ENCODE results near the gene KCNJ9.
A peak's percentile ranks its signal among the peaks of the same experiment; 100 is the strongest.
"Not testable (repeated sequence)": the region's sequence is repeated elsewhere in the genome, so short reads cannot be mapped to it uniquely, and the experiment has no call there.

KCNJ9 gene

GRCh38 chr1:160101717-160102522, 20.6 kb downstream of the KCNJ9 start:
- Histone ChIP-seq H3K9ac (ENCODE audit: low read length) (peak overlapping the region; percentile 3), H3K4me1 (ENCODE audit: control insufficient read depth, insufficient read depth, low read length) (peaks cover 35% of the 10 kb centered on the region), H3K4me3 (ENCODE audit: low read length) (no peak overlapping the region), H3K36me3 (ENCODE audit: control insufficient read depth, insufficient read depth, low read length) (no peaks in the 10 kb centered on the region), H3K27me3 (ENCODE audit: control insufficient read depth, insufficient read depth, low read length) (no peaks in the 10 kb centered on the region), H3K9me3 (ENCODE audit: control insufficient read depth, low read length) (no peaks in the 10 kb centered on the region)

GRCh38 chr1:160103658-160104408, 22.5 kb downstream of the KCNJ9 start:
- Histone ChIP-seq H3K27me3 (ENCODE audit: control insufficient read depth, insufficient read depth, low read length) (no peaks in the 10 kb centered on the region), H3K4me3 (ENCODE audit: low read length) (no peak overlapping the region), H3K36me3 (ENCODE audit: control insufficient read depth, insufficient read depth, low read length) (no peaks in the 10 kb centered on the region), H3K4me1 (ENCODE audit: control insufficient read depth, insufficient read depth, low read length) (peaks cover 23% of the 10 kb centered on the region), H3K9ac (ENCODE audit: low read length) (no peak overlapping the region), H3K9me3 (ENCODE audit: control insufficient read depth, low read length) (no peaks in the 10 kb centered on the region)

GRCh38 chr1:160104486-160104885, 23.1 kb downstream of the KCNJ9 start:
- Histone ChIP-seq H3K9me3 (ENCODE audit: control insufficient read depth, low read length) (no peaks in the 10 kb centered on the region), H3K27me3 (ENCODE audit: control insufficient read depth, insufficient read depth, low read length) (peaks cover 5% of the 10 kb centered on the region), H3K9ac (ENCODE audit: low read length) (no peak overlapping the region), H3K4me3 (ENCODE audit: low read length) (no peak overlapping the region), H3K36me3 (ENCODE audit: control insufficient read depth, insufficient read depth, low read length) (no peaks in the 10 kb centered on the region), H3K4me1 (ENCODE audit: control insufficient read depth, insufficient read depth, low read length) (peaks cover 18% of the 10 kb centered on the region)

- Histone ChIP-seq H3K9ac (ENCODE audit: low read length) (no peak overlapping the region), H3K4me3 (ENCODE audit: low read length) (no peak overlapping the region), H3K36me3 (ENCODE audit: control insufficient read depth, insufficient read depth, low read length) (no peaks in the 10 kb centered on the region), H3K27me3 (ENCODE audit: control insufficient read depth, insufficient read depth, low read length) (peaks cover 7% of the 10 kb centered on the region), H3K4me1 (ENCODE audit: control insufficient read depth, insufficient read depth, low read length) (peaks cover 16% of the 10 kb centered on the region), H3K9me3 (ENCODE audit: control insufficient read depth, low read length) (no peaks in the 10 kb centered on the region)
Measured at GRCh38 chr1:160105155-160105554, 23.8 kb downstream of the KCNJ9 start.

- H3K9me3 ChIP-seq (ENCODE audit: control insufficient read depth, low read length): no peaks in the 10 kb centered on the region
- no peaks in the 10 kb centered on the region for H3K4me1 ChIP-seq (ENCODE audit: control insufficient read depth, insufficient read depth, low read length)
- H3K36me3 ChIP-seq (ENCODE audit: control insufficient read depth, insufficient read depth, low read length): no peaks in the 10 kb centered on the region
- H3K4me3 ChIP-seq (ENCODE audit: low read length): no peak overlapping the region
- peaks cover 7% of the 10 kb centered on the region for H3K27me3 ChIP-seq (ENCODE audit: control insufficient read depth, insufficient read depth, low read length)
- H3K9ac ChIP-seq (ENCODE audit: low read length): no peak overlapping the region
Measured at GRCh38 chr1:160107512-160107911, 26.2 kb downstream of the KCNJ9 start.

GRCh38 chr1:160108888-160109662, 27.7 kb downstream of the KCNJ9 start:
- H3K4me3 ChIP-seq (ENCODE audit: low read length): no peak overlapping the region
- H3K27me3 ChIP-seq (ENCODE audit: control insufficient read depth, insufficient read depth, low read length): peaks cover 7% of the 10 kb centered on the region
- no peaks in the 10 kb centered on the region for H3K36me3 ChIP-seq (ENCODE audit: control insufficient read depth, insufficient read depth, low read length)
- no peaks in the 10 kb centered on the region for H3K9me3 ChIP-seq (ENCODE audit: control insufficient read depth, low read length)
- no peak overlapping the region for H3K9ac ChIP-seq (ENCODE audit: low read length)
- H3K4me1 ChIP-seq (ENCODE audit: control insufficient read depth, insufficient read depth, low read length): no peaks in the 10 kb centered on the region

- no peaks in the 10 kb centered on the region for H3K9me3 ChIP-seq (ENCODE audit: control insufficient read depth, low read length)
- no peak overlapping the region for H3K4me3 ChIP-seq (ENCODE audit: low read length)
- peaks cover 12% of the 10 kb centered on the region for H3K27me3 ChIP-seq (ENCODE audit: control insufficient read depth, insufficient read depth, low read length)
- H3K36me3 ChIP-seq (ENCODE audit: control insufficient read depth, insufficient read depth, low read length): no peaks in the 10 kb centered on the region
- H3K9ac ChIP-seq (ENCODE audit: low read length): no peak overlapping the region
- no peaks in the 10 kb centered on the region for H3K4me1 ChIP-seq (ENCODE audit: control insufficient read depth, insufficient read depth, low read length)
Measured at GRCh38 chr1:160109686-160110085, 28.3 kb downstream of the KCNJ9 start.

GRCh38 chr1:160111462-160111861, 30.1 kb downstream of the KCNJ9 start:
- H3K27me3 ChIP-seq (ENCODE audit: control insufficient read depth, insufficient read depth, low read length): peaks cover 28% of the 10 kb centered on the region
- H3K9ac ChIP-seq (ENCODE audit: low read length); H3K36me3 ChIP-seq (ENCODE audit: control insufficient read depth, insufficient read depth, low read length); H3K4me3 ChIP-seq (ENCODE audit: low read length); H3K9me3 ChIP-seq (ENCODE audit: control insufficient read depth, low read length); H3K4me1 ChIP-seq (ENCODE audit: control insufficient read depth, insufficient read depth, low read length): not testable (repeated sequence)

GRCh38 chr1:160112357-160112756, 31.0 kb downstream of the KCNJ9 start:
- Histone ChIP-seq H3K9me3 (ENCODE audit: control insufficient read depth, low read length) (no peaks in the 10 kb centered on the region), H3K27me3 (ENCODE audit: control insufficient read depth, insufficient read depth, low read length) (peaks cover 31% of the 10 kb centered on the region), H3K36me3 (ENCODE audit: control insufficient read depth, insufficient read depth, low read length) (no peaks in the 10 kb centered on the region), H3K9ac (ENCODE audit: low read length) (no peak overlapping the region), H3K4me1 (ENCODE audit: control insufficient read depth, insufficient read depth, low read length) (no peaks in the 10 kb centered on the region), H3K4me3 (ENCODE audit: low read length) (no peak overlapping the region)

- no peak overlapping the region for H3K9ac ChIP-seq (ENCODE audit: low read length)
- H3K36me3 ChIP-seq (ENCODE audit: control insufficient read depth, insufficient read depth, low read length): no peaks in the 10 kb centered on the region
- H3K9me3 ChIP-seq (ENCODE audit: control insufficient read depth, low read length): no peaks in the 10 kb centered on the region
Measured at GRCh38 chr1:160113407-160113806, 32.1 kb downstream of the KCNJ9 start.

GRCh38 chr1:160114085-160114484, 32.7 kb downstream of the KCNJ9 start:
- Histone ChIP-seq H3K4me1 (ENCODE audit: control insufficient read depth, insufficient read depth, low read length) (no peaks in the 10 kb centered on the region), H3K27me3 (ENCODE audit: control insufficient read depth, insufficient read depth, low read length) (peaks cover 29% of the 10 kb centered on the region), H3K36me3 (ENCODE audit: control insufficient read depth, insufficient read depth, low read length) (no peaks in the 10 kb centered on the region), H3K9ac (ENCODE audit: low read length) (no peak overlapping the region), H3K4me3 (ENCODE audit: low read length) (no peak overlapping the region), H3K9me3 (ENCODE audit: control insufficient read depth, low read length) (no peaks in the 10 kb centered on the region)

More at GRCh38 chr1:160113407-160113806, 32.1 kb downstream of the KCNJ9 start:
- Histone ChIP-seq H3K27me3 (ENCODE audit: control insufficient read depth, insufficient read depth, low read length) (peaks cover 31% of the 10 kb centered on the region), H3K4me3 (ENCODE audit: low read length) (no peak overlapping the region), H3K4me1 (ENCODE audit: control insufficient read depth, insufficient read depth, low read length) (no peaks in the 10 kb centered on the region)

All from mucosa of stomach (tissue), 1 donor.